ENCODE results near the gene TSGA10. TPM values are rescaled to one million over a fixed set of nuclear protein-coding genes. Genes with fewer than 3 reads are reported as not detected.
A peak's percentile ranks its signal among the peaks of the same experiment; 100 is the strongest.
"Not testable (repeated sequence)": the region's sequence is repeated elsewhere in the genome, so short reads cannot be mapped to it uniquely, and the experiment has no call there.

Gene TSGA10
- total RNA-seq, 1 experiment from 2014 or later = 8.4 TPM

DNA sequence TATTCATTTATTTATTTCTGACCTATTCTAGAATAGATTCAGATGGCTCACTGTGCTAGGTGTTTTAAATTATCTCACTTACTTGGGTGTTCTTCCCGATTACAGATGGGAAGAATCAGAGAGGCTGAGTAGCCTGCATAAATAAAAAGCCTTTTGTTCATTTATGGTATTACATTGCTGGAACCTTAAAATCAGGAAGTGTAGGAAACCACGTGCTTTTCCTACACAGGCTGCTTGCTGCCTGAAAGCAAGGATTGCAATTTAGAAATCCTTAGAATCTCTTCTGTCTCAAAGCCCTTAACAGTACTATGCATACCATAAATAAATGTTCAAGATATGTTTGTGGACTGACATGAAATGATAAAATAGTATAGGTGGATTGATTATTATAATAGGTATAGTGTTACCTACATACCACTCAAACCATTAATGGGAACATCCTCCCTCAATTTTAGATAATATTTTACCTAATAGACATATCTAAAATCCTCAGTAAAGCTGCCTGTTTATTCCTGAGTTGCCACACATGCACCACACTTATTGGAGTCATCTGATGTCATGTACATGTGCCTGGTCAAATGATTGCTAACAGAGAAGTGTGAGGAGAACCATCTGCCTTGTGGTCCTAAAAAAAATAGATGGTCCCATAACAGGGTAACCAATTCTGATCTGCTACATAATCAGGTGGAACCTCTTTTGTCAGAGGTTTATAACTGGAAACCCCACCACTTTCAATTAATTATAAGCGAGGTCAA, 86.7 kb downstream of the TSGA10 start:
- DNase-seq (ENCODE audit: low spot score) = no peak

GRCh38 chr2:99066075-99066958, 88.4 kb downstream of the TSGA10 start:
- DNase-seq (ENCODE audit: low spot score) = peak; percentile 64

DNA sequence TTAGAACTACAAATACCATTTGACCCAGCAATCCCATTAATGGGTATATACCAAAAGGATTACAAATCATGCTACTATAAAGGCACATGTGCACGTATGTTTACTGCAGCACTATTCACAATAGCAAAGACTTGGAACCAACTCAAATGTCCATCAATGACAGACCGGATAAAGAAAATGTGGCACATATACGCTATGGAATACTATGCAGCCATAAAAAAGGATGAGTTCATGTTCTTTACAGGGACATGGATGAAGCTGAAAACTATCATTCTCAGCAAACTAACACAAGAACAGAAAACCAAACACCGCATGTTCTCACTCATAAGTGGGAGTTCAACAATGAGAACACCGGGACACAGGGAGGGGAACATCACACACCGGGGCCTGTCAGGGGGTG, 105.6 kb downstream of the TSGA10 start:
- DNase-seq (ENCODE audit: low spot score) = not testable (repeated sequence)

DNA sequence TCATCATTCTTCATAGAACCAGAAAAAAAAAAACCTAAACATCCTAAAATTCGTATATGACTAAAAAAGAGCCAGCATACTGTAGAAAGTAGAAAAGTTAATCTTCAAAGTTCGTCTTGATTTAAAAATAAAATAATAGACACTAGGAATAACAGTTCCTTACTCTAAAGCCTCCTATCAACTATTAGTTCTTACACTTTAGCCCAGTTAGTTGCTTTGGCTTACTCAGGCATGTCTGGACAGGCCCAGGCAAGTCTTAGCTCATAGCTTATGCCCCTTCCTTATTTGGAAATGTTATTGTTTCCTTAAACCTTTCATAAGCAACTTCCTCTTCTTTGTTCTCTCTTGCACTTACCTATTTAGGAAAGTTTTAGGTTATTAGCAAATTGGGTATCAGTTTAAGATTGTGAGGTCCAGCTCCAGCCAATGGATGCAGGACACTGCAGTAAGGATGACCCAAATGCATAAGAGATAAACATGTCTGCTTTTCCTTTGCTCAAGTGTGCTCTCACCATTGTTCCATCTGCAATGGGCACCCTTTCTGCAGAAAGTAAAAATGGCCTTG, 113.9 kb downstream of the TSGA10 start:
- not testable (repeated sequence) for DNase-seq (ENCODE audit: low spot score)

DNA sequence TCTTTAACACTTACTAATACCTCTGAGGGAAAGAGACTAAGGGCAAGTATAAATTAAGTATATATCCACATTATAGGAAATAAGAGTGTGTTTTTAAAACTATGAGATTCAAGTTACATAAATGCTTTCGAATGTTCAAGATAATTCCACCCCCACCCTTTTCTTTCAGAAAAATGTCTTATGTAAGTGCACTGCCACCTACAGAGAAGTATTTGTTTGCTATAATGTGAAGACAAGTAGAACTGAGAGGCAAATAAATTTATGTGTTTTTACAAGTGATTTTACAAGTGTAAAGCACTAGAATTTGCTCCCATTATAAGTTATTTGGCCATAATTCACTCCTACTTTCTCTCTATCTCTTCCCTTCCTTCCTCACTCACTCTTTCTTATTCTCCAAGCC, 118.8 kb downstream of the TSGA10 start:
- peak; percentile 5 for DNase-seq (ENCODE audit: low spot score)

GRCh38 chr2:99032786-99033185, 122.0 kb downstream of the TSGA10 start:
- no peak for DNase-seq (ENCODE audit: low spot score)

- no peak for DNase-seq (ENCODE audit: low spot score)
These were observed 122.7 kb downstream of the TSGA10 start for GRCh38 chr2:99032001-99032400.

DNA sequence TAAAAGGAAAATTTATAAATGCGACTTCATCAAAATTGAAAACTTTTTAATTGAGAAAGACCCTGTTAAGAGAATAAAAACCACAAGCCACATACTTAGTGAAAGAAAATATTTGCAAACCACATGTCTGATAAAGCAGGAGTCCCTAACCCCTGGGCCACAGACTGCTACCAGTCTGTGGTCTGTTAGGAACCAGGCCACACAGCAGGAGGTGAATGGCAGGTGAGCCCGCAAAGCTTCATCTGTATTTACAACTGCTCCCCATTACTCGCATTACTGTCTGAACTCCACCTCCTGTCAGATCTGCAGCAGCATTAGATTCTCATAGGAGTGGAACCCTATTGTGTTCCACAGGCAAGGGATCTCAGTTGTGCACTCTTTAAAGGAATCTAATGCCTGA, 123.3 kb downstream of the TSGA10 start:
- no peak for DNase-seq (ENCODE audit: low spot score)

DNA sequence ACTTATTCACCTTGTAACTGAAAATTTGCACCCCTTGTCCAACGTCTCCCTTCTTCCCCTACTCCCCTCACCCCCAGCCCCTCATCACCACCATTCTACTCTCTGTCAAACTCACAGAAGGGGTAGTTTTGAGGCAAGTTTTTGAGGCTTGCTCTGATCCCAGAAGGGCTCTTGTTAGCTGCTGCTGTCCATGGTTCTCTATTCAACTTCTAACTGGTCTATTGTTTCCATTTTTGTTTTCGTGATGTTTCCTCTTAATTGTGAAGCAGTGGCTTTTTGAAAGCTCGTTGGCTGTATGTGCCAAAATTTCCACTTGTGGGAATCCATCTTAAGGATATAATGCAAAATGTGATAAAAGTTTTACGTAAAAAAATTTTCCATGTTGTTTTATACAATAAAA, 126.2 kb downstream of the TSGA10 start:
- DNase-seq (ENCODE audit: low spot score) = no peak

DNA sequence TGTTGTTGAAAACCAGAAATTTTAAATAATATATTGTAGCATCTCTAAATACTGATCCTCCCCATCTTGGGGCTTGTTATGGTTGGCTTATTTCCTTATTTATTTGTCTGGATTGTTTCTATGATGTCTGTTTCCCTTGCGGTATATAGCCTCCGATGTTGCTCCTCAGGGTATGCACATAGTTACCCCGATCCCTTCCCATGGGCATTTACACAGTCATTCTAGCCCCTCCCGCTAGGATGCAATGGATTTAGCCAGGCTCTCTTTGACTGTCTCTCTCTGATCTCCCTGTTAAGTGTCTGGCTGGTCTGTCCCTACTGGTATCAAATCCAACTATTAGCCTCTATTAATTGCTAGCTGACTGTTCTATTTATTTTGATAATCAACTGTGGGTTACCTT, 126.9 kb downstream of the TSGA10 start:
- no peak for DNase-seq (ENCODE audit: low spot score)

DNA sequence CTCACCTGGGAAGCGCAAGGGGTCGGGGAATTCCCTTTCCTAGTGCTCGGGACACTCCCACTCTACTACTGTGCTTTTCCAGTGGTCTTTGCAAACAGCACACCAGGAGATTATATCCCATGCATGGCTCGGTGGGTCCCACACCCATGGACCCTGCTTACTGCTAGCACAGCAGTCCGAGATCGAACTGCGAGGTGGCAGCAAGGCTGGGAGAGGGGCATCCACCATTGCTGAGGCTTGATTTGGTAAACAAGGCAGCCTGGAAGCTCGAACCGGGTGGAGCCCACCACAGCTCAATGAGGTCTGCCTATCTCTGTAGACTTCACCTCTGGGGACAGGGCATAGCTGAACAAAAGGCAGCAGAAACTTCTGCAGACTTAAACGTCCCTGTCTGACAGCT, 154.0 kb downstream of the TSGA10 start:
- no peak for DNase-seq (ENCODE audit: low spot score)

DNA sequence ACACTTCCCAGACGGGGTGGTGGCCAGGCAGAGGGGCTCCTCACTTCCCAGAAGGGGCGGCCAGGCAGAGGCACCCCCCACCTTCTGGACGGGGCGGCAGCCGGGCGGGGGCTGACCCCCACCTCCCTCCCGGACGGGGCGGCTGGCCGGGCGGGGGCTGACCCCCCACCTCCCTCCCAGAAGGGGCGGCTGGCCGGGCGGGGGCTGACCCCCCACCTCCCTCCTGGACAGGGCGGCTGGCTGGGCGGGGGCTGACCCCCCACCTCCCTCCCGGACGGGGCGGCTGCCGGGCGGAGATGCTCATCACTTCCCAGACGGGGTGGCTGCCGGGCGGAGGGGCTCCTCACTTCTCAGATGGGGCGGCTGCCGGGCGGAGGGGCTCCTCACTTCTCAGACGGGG, 166.0 kb downstream of the TSGA10 start:
- not testable (repeated sequence) for DNase-seq (ENCODE audit: low spot score)

GRCh38 chr2:98985905-98986666, 168.7 kb downstream of the TSGA10 start:
- no peak for DNase-seq (ENCODE audit: low spot score)

DNA sequence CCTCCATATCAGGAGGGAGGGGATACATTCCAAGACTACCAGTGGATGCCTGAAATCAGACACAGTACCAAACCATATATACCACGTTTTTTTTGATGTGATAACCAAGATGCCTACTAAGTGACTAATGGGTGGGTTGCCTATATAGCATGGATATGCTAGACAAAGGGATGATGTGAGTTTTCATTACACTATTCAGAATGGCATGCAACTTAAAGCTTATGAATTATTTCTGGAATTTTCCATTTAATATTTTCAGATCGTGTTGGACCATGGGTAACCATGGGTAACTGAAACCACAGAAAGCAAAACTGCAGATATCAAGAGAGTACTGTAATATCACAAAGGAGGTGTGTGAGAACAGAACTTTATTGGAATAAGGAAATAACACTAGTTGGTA, 179.1 kb downstream of the TSGA10 start:
- no peak for DNase-seq (ENCODE audit: low spot score)

DNA sequence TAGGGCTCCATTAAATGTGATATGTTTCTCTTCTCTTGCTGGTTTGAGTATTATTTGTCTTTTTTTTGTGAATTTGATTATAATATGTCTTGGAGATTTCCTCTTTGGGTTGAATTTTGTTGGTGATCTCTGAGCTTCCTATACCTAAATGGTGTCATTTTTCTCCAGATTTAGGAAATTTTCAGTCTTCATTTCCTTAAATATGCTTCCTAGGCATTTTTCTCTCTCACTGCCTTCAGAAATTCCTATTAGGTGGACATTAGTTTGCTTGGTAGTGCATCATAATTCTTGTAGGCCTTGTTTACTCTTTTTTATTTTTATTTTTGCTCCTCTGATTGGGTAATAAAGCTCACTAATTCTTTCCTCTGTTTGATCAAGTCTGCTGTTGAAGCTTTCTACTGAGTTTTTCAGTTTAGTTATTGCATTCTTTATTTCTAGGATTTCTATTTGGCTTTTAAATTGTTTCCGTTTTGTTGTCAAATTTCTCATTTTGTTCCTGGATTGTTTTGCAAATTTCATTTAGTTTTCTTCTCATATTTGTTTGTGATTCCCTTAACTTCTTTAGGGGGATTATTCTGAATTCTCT, 182.1 kb downstream of the TSGA10 start:
- DNase-seq (ENCODE audit: low spot score) = no peak

DNA sequence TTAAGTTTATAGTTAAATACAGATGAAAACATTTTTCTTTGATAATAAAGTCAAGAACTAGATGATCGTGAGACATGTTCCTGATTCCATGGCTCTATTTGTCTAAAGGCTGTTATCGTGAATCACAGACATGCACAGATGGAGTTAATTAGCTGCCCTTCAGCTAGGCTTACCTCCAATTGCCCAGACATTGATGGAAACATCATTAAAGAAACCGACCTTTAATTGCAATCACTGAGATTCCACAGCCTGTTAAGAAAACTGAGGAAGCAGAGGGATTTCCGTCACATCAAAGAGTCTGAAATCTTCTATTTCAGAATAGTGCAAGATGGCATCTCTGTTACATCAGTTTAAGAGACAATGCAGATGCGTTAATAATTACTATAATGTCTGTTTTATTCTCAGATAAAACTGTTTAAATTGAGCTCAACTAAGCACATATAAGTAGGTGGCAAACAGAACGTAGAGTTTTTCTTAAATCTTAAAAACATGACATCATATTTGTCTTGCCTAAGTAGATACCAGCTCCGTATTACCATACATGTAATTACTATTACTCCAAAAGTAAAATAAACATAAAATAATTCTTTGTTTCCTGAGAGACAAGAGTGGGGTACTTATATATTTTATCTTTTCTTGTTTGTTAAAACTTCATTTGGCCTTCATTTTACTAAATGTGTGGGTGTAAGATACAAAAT, 194.8 kb downstream of the TSGA10 start:
- no peak for DNase-seq (ENCODE audit: low spot score)

DNA sequence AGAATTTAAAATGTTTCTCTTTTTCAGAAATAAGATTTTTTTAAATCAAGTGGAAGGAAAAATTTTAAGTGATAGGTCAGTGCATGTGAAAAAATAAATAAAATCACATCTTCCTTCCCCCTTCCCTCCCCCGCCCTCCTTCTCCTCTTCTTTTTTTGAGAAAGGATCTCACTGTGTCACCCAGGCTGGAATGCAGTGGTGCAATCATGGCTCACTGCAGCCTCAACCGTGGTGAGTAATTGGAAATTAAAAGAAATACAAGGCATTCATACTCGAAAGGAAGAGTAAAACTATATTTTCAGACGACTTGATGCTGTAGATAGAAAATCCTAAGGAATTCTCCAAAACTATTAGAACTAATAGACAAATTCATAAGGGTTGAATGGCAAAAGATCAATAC, 201.8 kb downstream of the TSGA10 start:
- no peak for DNase-seq (ENCODE audit: low spot score)

DNA sequence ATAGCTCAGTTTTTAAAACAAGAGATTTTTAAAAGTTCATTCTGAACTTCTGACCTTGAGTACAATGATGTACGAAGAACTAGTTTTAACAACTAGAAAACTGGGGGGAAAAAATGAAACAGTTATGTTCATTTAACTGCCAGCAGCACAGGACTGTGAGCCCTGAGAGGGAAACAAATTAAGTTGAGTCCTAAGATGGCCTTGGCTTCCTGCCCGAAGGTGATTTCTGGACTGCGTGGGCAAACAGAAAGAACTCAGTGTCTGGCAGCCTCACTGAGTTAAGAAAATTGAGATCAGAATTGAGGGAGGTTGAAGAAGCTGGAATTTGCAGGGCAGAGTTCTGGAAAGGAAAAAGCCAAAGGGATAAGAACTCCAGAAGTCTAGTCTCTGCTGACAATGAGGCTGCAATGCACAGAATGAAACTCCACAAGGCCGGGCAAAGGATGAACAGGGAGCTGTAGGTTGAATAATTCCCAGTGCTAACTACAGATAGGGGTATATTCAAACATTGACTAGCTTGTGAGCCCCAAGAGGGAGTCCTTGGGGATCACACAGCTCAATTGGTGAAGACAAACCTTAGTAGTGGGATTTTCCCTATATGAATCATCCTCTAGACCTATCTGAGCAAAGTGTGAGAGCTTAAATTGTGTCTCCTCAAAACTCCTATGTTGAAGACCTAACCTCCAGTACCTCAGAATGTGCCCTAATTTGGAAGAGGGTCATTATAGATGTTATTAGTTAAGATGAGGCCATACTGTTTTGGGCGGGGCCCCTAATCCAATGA, 205.6 kb downstream of the TSGA10 start:
- no peak for DNase-seq (ENCODE audit: low spot score)

DNA sequence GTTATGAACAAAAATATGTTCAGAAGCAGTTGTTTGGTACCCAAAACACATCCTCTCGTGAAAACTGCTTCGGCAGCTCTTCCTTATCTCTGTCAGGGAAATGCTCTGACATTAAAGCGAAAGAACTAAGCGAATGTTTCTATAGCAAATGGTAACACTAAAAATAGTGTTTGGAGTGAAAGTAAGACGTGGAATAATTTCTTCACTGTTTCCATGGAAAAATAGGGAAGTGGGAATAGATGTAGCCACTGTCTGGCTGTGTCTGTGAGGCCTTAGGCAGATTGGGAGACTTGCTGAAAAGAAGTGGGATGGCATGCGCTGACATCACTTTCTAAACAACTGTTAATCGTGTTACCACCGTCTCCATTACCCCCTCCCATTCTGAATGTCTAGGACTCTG, 207.2 kb downstream of the TSGA10 start:
- no peak for DNase-seq (ENCODE audit: low spot score)

All from HT-29 (cell line).